ENCODE data around the gene NKX6-1. TPM values are rescaled to one million over a fixed set of nuclear protein-coding genes. Genes with fewer than 3 reads are reported as not detected.

Gene NKX6-1
- polyA plus RNA-seq, 3 donors = not detected

- intact Hi-C loops (cut with micrococcal nuclease) = no loop called here
- DNase-seq = no peak
- Mint-ChIP-seq H3K4me1 (peaks cover 27% of the 10 kb centered on the region), H3K9me3 (peaks cover 3 to 46% (median 34%) of the 10 kb centered on the region in 7 donors), H3K27ac (no peak overlapping the region), H3K36me3 (peaks cover 3 to 9% of the 10 kb centered on the region in 2 donors), H3K4me3 (peak overlapping the region in 1 of 2 donors; percentile 69), H3K27me3 (ENCODE audit: low read depth in 3 of 3) (peaks cover 86 to 96% (median 89%) of the 10 kb centered on the region in 3 donors)
- Histone ChIP-seq H3K9me3 (replicated peaks in 1 of 2; ENCODE audit: control insufficient read depth in 1 of 2, insufficient read depth in 1 of 2, low read length in 2 of 2) (peaks cover 12 to 58% of the 10 kb centered on the region in 2 donors), H2AFZ (ENCODE audit: insufficient read depth, low read depth, low read length, poor library complexity, severe bottlenecking) (no peak overlapping the region), H3K79me2 (ENCODE audit: insufficient read depth, low read length) (no peaks in the 10 kb centered on the region), H4K20me1 (ENCODE audit: insufficient read depth, low read length) (no peaks in the 10 kb centered on the region), H3K36me3 (replicated peaks in 1 of 2; ENCODE audit: control insufficient read depth in 1 of 2, insufficient read depth in 2 of 2, low read length in 2 of 2) (no peaks in the 10 kb centered on the region), H3K9ac (ENCODE audit: insufficient read depth, low read length, poor library complexity, severe bottlenecking) (no peak overlapping the region), H3K27ac (ENCODE audit: low read depth in 1 of 2, low read length in 2 of 2) (no peak overlapping the region), H3K4me1 (ENCODE audit: control insufficient read depth in 1 of 2, insufficient read depth in 2 of 2, low read length in 2 of 2) (peaks cover 14 to 15% of the 10 kb centered on the region in 2 donors), H3K4me3 (replicated peaks in 1 of 3; ENCODE audit: low read depth in 2 of 3, low read length in 3 of 3) (no peak overlapping the region), H3K4me2 (replicated peaks; ENCODE audit: extremely low read depth, low read length, poor library complexity, severe bottlenecking) (no peak overlapping the region), H3K27me3 (ENCODE audit: control insufficient read depth in 2 of 2, insufficient read depth in 2 of 2, low read length in 2 of 2) (peaks cover 96 to 100% of the 10 kb centered on the region in 2 donors)
- no CpG with 5 or more reads among the region's 4 CpGs for WGBS (ENCODE audit: insufficient coverage)
- TF ChIP-seq CTCF (IDR thresholded peaks at IDR 0.05) = no peak
Measured at GRCh38 chr4:84484236-84484635, 14.9 kb downstream of the NKX6-1 start.

DNA sequence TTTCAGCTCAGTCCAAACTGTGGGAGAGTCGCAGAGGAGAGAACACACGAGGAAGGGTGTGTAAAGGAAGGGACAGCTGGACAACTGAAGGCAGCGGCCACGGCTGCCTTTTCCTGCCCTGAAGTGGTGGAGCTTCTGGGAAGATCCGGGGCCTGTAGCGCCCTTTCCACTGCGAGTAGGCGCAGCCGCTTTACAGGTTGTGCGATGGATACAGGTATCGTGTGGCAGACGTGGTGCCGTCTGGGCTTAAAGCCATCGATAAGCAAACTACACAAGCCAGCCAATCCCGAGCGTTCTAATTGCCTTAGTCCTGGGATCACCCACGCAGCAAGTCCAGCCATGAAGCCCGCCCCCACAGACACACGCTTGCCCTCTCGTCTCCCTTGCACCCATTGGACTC lies 15.4 kb downstream of the NKX6-1 start:
- peaks cover 3 to 46% (median 34%) of the 10 kb centered on the region in 7 donors for H3K9me3 Mint-ChIP-seq
- H3K36me3 Mint-ChIP-seq = peaks cover 3 to 9% of the 10 kb centered on the region in 2 donors
- H2AFZ ChIP-seq (ENCODE audit: insufficient read depth, low read depth, low read length, poor library complexity, severe bottlenecking) = no peak overlapping the region
- no peak for TF ChIP-seq CTCF (IDR thresholded peaks at IDR 0.05)
- H3K9ac ChIP-seq (ENCODE audit: insufficient read depth, low read length, poor library complexity, severe bottlenecking) = no peak overlapping the region
- intact Hi-C loops (cut with micrococcal nuclease) = no loop called here
- peaks cover 85 to 95% (median 90%) of the 10 kb centered on the region in 3 donors for H3K27me3 Mint-ChIP-seq (ENCODE audit: low read depth in 3 of 3)
- H3K9me3 ChIP-seq (replicated peaks in 1 of 2; ENCODE audit: control insufficient read depth in 1 of 2, insufficient read depth in 1 of 2, low read length in 2 of 2) = peaks cover 12 to 54% of the 10 kb centered on the region in 2 donors
- no peaks in the 10 kb centered on the region for H3K36me3 ChIP-seq (replicated peaks in 1 of 2; ENCODE audit: control insufficient read depth in 1 of 2, insufficient read depth in 2 of 2, low read length in 2 of 2)
- peaks cover 14 to 15% of the 10 kb centered on the region in 2 donors for H3K4me1 ChIP-seq (ENCODE audit: control insufficient read depth in 1 of 2, insufficient read depth in 2 of 2, low read length in 2 of 2)
- H3K4me3 ChIP-seq (replicated peaks in 1 of 3; ENCODE audit: low read depth in 2 of 3, low read length in 3 of 3) = no peak overlapping the region
- H3K4me3 Mint-ChIP-seq = peak overlapping the region in 1 of 2 donors; percentile 69
- no peak overlapping the region for H3K4me2 ChIP-seq (replicated peaks; ENCODE audit: extremely low read depth, low read length, poor library complexity, severe bottlenecking)
- DNase-seq = no peak
- no peak overlapping the region for H3K27ac Mint-ChIP-seq
- 14% methylated on average over 16 of the region's 20 CpGs for WGBS (ENCODE audit: insufficient coverage)
- no peaks in the 10 kb centered on the region for H4K20me1 ChIP-seq (ENCODE audit: insufficient read depth, low read length)
- H3K27me3 ChIP-seq (ENCODE audit: control insufficient read depth in 2 of 2, insufficient read depth in 2 of 2, low read length in 2 of 2) = peaks cover 96 to 100% of the 10 kb centered on the region in 2 donors
- no peaks in the 10 kb centered on the region for H3K79me2 ChIP-seq (ENCODE audit: insufficient read depth, low read length)
- no peak overlapping the region for H3K27ac ChIP-seq (ENCODE audit: low read depth in 1 of 2, low read length in 2 of 2)
- peaks cover 27% of the 10 kb centered on the region for H3K4me1 Mint-ChIP-seq
